OCI-LY7 (cell line): ENCODE results near the gene ACSM5. TPM values are rescaled to one million over a fixed set of nuclear protein-coding genes. Genes with fewer than 3 reads are reported as not detected.

Experiments used
- BruUV-seq: library from RNA; stranded (reverse); fragments of 400-500 nt; replicated peaks from 2 replicates; lab custom pipeline; 2021; lab: Mats Ljungman, UMichigan
- CTCF ChIA-PET: fragments of 300-600 bp; sonication (Branson Sonifier 250); formaldehyde crosslinking; loops from one replicate; lab custom pipeline; 2022; ENCODE audit warnings: antibody characterized with exemption; ENCODE audit not compliant: unreplicated experiment; lab: Charles Lee
- POLR2A ChIA-PET: fragments of 300-600 bp; sonication (Branson Sonifier 250); formaldehyde crosslinking; loops from one replicate; lab custom pipeline; 2022; ENCODE audit warnings: antibody characterized with exemption; lab: Charles Lee
- DNase-seq: peaks from one replicate; pipeline ENCODE4 v3.0.0-alpha.2; 2015; ENCODE audit warnings: low spot score
- H2AFZ ChIP-seq: fragments of 200-600 bp; sonication (generic), shearing (Covaris generic); 2 replicates; pipeline ENCODE4 v1.6.1; 2014; ENCODE audit warnings: mild to moderate bottlenecking, antibody characterized with exemption, low read length, moderate library complexity
- H3K27ac ChIP-seq: fragments of 200-600 bp; sonication (generic); 2 replicates; pipeline ENCODE4 v1.5.1; 2014; ENCODE audit warnings: mixed run types, low read depth, mild to moderate bottlenecking, moderate library complexity, low read length, inconsistent platforms; ENCODE audit not compliant: poor library complexity, severe bottlenecking
- H3K36me3 ChIP-seq: fragments of 200-600 bp; sonication (generic); 2 replicates; pipeline ENCODE4 v1.6.1; 2014; ENCODE audit warnings: mild to moderate bottlenecking, antibody characterized with exemption, low read length, moderate library complexity, mixed read lengths; ENCODE audit not compliant: insufficient read depth
- H3K4me1 ChIP-seq: fragments of 200-600 bp; sonication (generic); 2 replicates; pipeline ENCODE4 v1.5.1; 2014; ENCODE audit warnings: mild to moderate bottlenecking, low read length; ENCODE audit not compliant: insufficient read depth, poor library complexity, severe bottlenecking
- H3K4me2 ChIP-seq: fragments of 200-600 bp; sonication (generic); 2 replicates; pipeline ENCODE4 v1.6.1; 2014; ENCODE audit warnings: mild to moderate bottlenecking, low read length
- H3K4me3 ChIP-seq: fragments of 200-600 bp; sonication (generic); 2 replicates; pipeline ENCODE4 v1.5.1; 2014; ENCODE audit warnings: mild to moderate bottlenecking, low read depth, low read length; ENCODE audit not compliant: poor library complexity, severe bottlenecking
- H3K79me2 ChIP-seq: fragments of 200-600 bp; sonication (generic); 2 replicates; pipeline ENCODE4 v1.6.1; 2016; ENCODE audit warnings: low read depth, mild to moderate bottlenecking, low read length, moderate library complexity, mixed read lengths; ENCODE audit not compliant: insufficient read depth
- H3K9me2 ChIP-seq: fragments of 200-600 bp; sonication (generic); 2 replicates; pipeline ENCODE4 v1.6.1; 2016; ENCODE audit warnings: mild to moderate bottlenecking, low read length, mixed read lengths; ENCODE audit not compliant: insufficient read depth
- H3K9me3 ChIP-seq: fragments of 200-600 bp; sonication (generic); 2 replicates; pipeline ENCODE4 v1.6.1; 2014; ENCODE audit warnings: mild to moderate bottlenecking, mixed run types, low read length, mixed read lengths
- H4K20me1 ChIP-seq: fragments of 200-600 bp; sonication (generic); 2 replicates; pipeline ENCODE4 v1.6.1; 2014; ENCODE audit warnings: mild to moderate bottlenecking, antibody characterized with exemption, low read length, moderate library complexity, mixed read lengths; ENCODE audit not compliant: insufficient read depth
- EZH2phosphoT487 ChIP-seq: fragments of 200-600 bp; sonication (generic); IDR thresholded peaks from 2 replicates; pipeline ENCODE4 v1.6.1; 2018; ENCODE audit warnings: low read depth, borderline replicate concordance, mild to moderate bottlenecking, mixed run types, antibody characterized with exemption, low read length, moderate library complexity, mixed read lengths
- intact Hi-C: fragments of 100-400 bp; cut with micrococcal nuclease; formaldehyde crosslinking; loops from one replicate; pipeline ENCODE4 v1.10.0; 2022; ENCODE audit not compliant: unreplicated experiment
- total RNA-seq, 2 experiments: library from RNA; depleted of rRNA in 1 of 2; stranded (reverse); fragments of >200 nt in 1 of 2; shearing (Covaris generic) in 1 of 2; gene quantifications; 2 replicates each; pipeline ENCODE4 v1.2.3, GENCODE V29; 2014 to 2022
- TF ChIP-seq, protein P1 (sequence below): fragments of 200-600 bp; sonication (generic); conservative IDR thresholded peaks from 2 replicates; pipeline ENCODE4 v1.5.1; 2014; ENCODE audit warnings: mild to moderate bottlenecking, antibody characterized with exemption, low read length, moderate library complexity, mixed read lengths

ACSM5 gene
- total RNA-seq, 2 experiments from 2014 or later = not detected

- DNase-seq = no peak
- Histone ChIP-seq H3K79me2 (no peaks in the 10 kb centered on the region), H3K4me3 (no peak overlapping the region), H3K4me1 (no peaks in the 10 kb centered on the region), H2AFZ (no peak overlapping the region), H4K20me1 (no peaks in the 10 kb centered on the region), H3K9me2 (no peaks in the 10 kb centered on the region), H3K9me3 (no peaks in the 10 kb centered on the region), H3K27ac (no peak overlapping the region), H3K4me2 (no peak overlapping the region), H3K36me3 (no peaks in the 10 kb centered on the region)
- intact Hi-C loops = no loop called here
- ChIA-PET POLR2A (no interaction called here), CTCF (no interaction called here)
- no peak for TF ChIP-seq EZH2phosphoT487
- TF ChIP-seq, protein P1, sequence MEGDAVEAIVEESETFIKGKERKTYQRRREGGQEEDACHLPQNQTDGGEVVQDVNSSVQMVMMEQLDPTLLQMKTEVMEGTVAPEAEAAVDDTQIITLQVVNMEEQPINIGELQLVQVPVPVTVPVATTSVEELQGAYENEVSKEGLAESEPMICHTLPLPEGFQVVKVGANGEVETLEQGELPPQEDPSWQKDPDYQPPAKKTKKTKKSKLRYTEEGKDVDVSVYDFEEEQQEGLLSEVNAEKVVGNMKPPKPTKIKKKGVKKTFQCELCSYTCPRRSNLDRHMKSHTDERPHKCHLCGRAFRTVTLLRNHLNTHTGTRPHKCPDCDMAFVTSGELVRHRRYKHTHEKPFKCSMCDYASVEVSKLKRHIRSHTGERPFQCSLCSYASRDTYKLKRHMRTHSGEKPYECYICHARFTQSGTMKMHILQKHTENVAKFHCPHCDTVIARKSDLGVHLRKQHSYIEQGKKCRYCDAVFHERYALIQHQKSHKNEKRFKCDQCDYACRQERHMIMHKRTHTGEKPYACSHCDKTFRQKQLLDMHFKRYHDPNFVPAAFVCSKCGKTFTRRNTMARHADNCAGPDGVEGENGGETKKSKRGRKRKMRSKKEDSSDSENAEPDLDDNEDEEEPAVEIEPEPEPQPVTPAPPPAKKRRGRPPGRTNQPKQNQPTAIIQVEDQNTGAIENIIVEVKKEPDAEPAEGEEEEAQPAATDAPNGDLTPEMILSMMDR = no peak
- BruUV-seq = no TSS peak
These were observed 13.4 kb upstream of the ACSM5 start for GRCh38 chr16:20395946-20396345.

- no peak for DNase-seq
- Histone ChIP-seq H3K4me3 (no peak overlapping the region), H3K36me3 (no peaks in the 10 kb centered on the region), H3K79me2 (no peaks in the 10 kb centered on the region), H2AFZ (no peak overlapping the region), H3K9me3 (no peaks in the 10 kb centered on the region), H3K27ac (no peak overlapping the region), H3K4me2 (no peak overlapping the region), H3K9me2 (no peaks in the 10 kb centered on the region), H3K4me1 (no peaks in the 10 kb centered on the region), H4K20me1 (no peaks in the 10 kb centered on the region)
- TF ChIP-seq, protein P1 = no peak
- ChIA-PET POLR2A (no interaction called here), CTCF (no interaction called here)
- intact Hi-C loops = no loop called here
- BruUV-seq = no TSS peak
These were observed 12.4 kb upstream of the ACSM5 start for GRCh38 chr16:20396846-20397467.

- ChIA-PET POLR2A (no interaction called here), CTCF (no interaction called here)
- Histone ChIP-seq H3K4me2 (no peak overlapping the region), H4K20me1 (no peaks in the 10 kb centered on the region), H3K79me2 (no peaks in the 10 kb centered on the region), H3K4me1 (no peaks in the 10 kb centered on the region), H2AFZ (no peak overlapping the region), H3K36me3 (no peaks in the 10 kb centered on the region), H3K9me3 (no peaks in the 10 kb centered on the region), H3K27ac (no peak overlapping the region), H3K9me2 (no peaks in the 10 kb centered on the region), H3K4me3 (no peak overlapping the region)
- TF ChIP-seq EZH2phosphoT487 = no peak
- TF ChIP-seq, protein P1 = no peak
- no TSS peak for BruUV-seq
- no peak for DNase-seq
- intact Hi-C loops = no loop called here
These were observed 11.8 kb upstream of the ACSM5 start for GRCh38 chr16:20397468-20398074.
